Right lobe of liver (tissue), 6 donors: ENCODE data around the gene ATRIP. TPM values are rescaled to one million over a fixed set of nuclear protein-coding genes. Genes with fewer than 3 reads are reported as not detected.

Source experiments
- ATAC-seq, 4 donors: fragments of 200-7000 bp; cut with Tn5 transposase; one replicate each; pipeline ENCODE4 v1.9.1; 2020; ENCODE audit warnings: mild to moderate bottlenecking in 4 of 4, moderate library complexity in 4 of 4
- DNase-seq, 3 donors: peaks; one replicate each; pipeline ENCODE4 v3.0.0-alpha.2; 2020
- H3K27ac ChIP-seq, 3 donors: fragments of 200-600 bp; one replicate each; pipeline ENCODE4 v1.8.0; 2022
- H3K27me3 ChIP-seq, 2 donors: fragments of 200-600 bp; one replicate each; pipeline ENCODE4 v1.8.0; 2022
- H3K36me3 ChIP-seq, 4 donors: fragments of 200-600 bp; sonication (generic) in 1 of 4; one replicate each; pipeline versions ENCODE4 v1.5.1 to v1.8.0; 2017 to 2022; ENCODE audit warnings: control low read depth in 1 of 4
- H3K4me1 ChIP-seq, 4 donors: fragments of 200-600 bp; sonication (generic) in 1 of 4; one replicate each; pipeline versions ENCODE4 v1.5.1 to v1.8.0; 2017 to 2022; ENCODE audit warnings: control low read depth in 1 of 4
- H3K4me3 ChIP-seq, 3 donors: fragments of 200-600 bp; one replicate each; pipeline ENCODE4 v1.8.0; 2022
- H3K9me3 ChIP-seq, 4 donors: fragments of 200-600 bp; sonication (generic) in 1 of 4; one replicate each; pipeline versions ENCODE4 v1.5.1 to v1.8.0; 2017 to 2022; ENCODE audit warnings: control low read depth in 1 of 4
- POLR2A ChIP-seq: fragments of 450-650 bp; IDR thresholded peaks from one replicate; pipeline ENCODE4 v1.6.1; 2017; ENCODE audit warnings: antibody characterized with exemption, mild to moderate bottlenecking
- WGBS: methylation state at CpG from one replicate; pipeline ENCODE4 v1.1.6; 2018; ENCODE audit warnings: low coverage, low lambda C conversion rate; ENCODE audit not compliant: insufficient coverage; ENCODE audit errors: missing lambda C conversion rate; 5-methylcytosine and 5-hydroxymethylcytosine counted together
- intact Hi-C, 2 donors: fragments of 100-400 bp; cut with DNase I; formaldehyde crosslinking; loops; one replicate each; pipeline versions ENCODE4 v1.11.2 to v1.14.1; 2022
- total RNA-seq, 6 experiments: library from RNA; depleted of rRNA in 2 of 6; stranded (reverse); fragments of >200 nt in 2 of 6; fragmentation: NEBNext Ultra II Directional in 3 of 6; extraction: Animal tissue kit (Norgen Biotek cat#: 25700) in 3 of 6; gene quantifications; one replicate each; pipeline versions ENCODE4 v1.1.0 to v1.2.4, GENCODE V29; 2016 to 2023
- TF ChIP-seq, protein P1 (sequence below), 4 donors: fragments of 200-600 bp in 3 of 4; fragments of 450-650 bp in 1 of 4; IDR thresholded peaks; one replicate each; pipeline versions ENCODE4 v1.5.1 to v1.8.0; 2016 to 2022; ENCODE audit warnings: antibody characterized with exemption in 4 of 4, mild to moderate bottlenecking in 2 of 4
- donor health status: DM: no; HTN: yes; CAD: no.
- donor health status: DM: no; HTN: no; CAD: no.
- donor health status: DM: no; HTN: no; CAD: no.
- donor health status: DM: no; HTN: yes; CAD: no.
- donor health status: DM: no; HTN: yes; CAD: no.

Gene ATRIP
- total RNA-seq, 6 experiments from 2014 or later, result 2.4 to 4.5 (median 3.2) TPM

DNA sequence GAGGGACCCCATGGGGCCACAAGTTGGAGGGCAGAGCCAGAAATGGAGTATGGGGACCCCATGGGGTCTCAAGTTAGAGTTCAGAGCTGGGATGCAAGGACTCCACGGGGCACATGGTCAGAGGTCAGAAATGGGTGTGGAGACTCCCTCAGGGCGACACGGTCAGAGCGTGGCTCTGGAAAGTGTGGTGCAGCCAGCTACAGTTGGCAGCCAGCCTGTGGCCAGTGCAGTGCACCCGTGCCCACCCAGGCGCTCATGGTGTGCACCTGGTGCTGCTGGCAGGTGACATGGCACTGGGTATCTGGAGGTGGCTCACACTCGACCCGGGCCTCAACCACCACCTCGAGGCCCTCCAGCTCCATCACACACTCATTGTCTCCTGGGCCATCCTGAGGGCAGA is 27.9 kb upstream of the ATRIP start:
- no peak overlapping the region for H3K4me3 ChIP-seq
- peaks cover 0 to 16% (median under 1%) of the 10 kb centered on the region in 4 donors for H3K4me1 ChIP-seq
- intact Hi-C loops, result no loop called here
- H3K27ac ChIP-seq, result no peak overlapping the region
- H3K27me3 ChIP-seq, result no peaks in the 10 kb centered on the region
- WGBS, result no CpG with 5 or more reads among the region's 9 CpGs
- DNase-seq, result no peak
- no peaks in the 10 kb centered on the region for H3K9me3 ChIP-seq
- no peak for ATAC-seq
- H3K36me3 ChIP-seq, result peaks cover 0 to 59% (median 26%) of the 10 kb centered on the region in 4 donors
- no peak for TF ChIP-seq POLR2A
- TF ChIP-seq, protein P1, sequence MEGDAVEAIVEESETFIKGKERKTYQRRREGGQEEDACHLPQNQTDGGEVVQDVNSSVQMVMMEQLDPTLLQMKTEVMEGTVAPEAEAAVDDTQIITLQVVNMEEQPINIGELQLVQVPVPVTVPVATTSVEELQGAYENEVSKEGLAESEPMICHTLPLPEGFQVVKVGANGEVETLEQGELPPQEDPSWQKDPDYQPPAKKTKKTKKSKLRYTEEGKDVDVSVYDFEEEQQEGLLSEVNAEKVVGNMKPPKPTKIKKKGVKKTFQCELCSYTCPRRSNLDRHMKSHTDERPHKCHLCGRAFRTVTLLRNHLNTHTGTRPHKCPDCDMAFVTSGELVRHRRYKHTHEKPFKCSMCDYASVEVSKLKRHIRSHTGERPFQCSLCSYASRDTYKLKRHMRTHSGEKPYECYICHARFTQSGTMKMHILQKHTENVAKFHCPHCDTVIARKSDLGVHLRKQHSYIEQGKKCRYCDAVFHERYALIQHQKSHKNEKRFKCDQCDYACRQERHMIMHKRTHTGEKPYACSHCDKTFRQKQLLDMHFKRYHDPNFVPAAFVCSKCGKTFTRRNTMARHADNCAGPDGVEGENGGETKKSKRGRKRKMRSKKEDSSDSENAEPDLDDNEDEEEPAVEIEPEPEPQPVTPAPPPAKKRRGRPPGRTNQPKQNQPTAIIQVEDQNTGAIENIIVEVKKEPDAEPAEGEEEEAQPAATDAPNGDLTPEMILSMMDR (IDR thresholded peaks at IDR 0.05), result no peak

DNA sequence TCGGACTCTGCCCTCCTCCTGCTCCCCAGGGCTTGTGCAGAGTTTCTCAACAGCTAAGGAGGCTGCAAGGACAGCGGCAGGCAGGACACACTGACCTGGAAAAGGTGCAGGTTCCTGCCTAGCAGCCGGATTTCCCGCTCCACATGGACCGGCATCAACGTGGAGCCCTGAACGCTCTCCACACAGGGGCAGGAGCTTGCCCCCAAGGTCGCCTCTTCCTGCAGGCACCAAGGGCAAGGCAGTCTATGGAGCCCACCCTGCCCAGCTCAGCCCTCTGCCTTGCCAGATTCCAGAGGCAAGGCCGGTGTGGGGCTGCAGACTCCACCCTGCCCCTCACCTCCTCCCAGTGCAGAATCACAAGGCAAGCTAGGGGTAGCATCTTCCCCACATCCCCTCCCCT is 27.4 kb upstream of the ATRIP start:
- H3K9me3 ChIP-seq, result no peaks in the 10 kb centered on the region
- 60% methylated on average over 1 of the region's 9 CpGs for WGBS
- peaks cover 0 to 21% (median 1%) of the 10 kb centered on the region in 4 donors for H3K4me1 ChIP-seq
- peaks cover 0 to 54% (median 24%) of the 10 kb centered on the region in 4 donors for H3K36me3 ChIP-seq
- ATAC-seq (no peak), DNase-seq (no peak)
- H3K4me3 ChIP-seq, result no peak overlapping the region
- no peaks in the 10 kb centered on the region for H3K27me3 ChIP-seq
- intact Hi-C loops, result no loop called here
- H3K27ac ChIP-seq, result no peak overlapping the region
- TF ChIP-seq, protein P1 (IDR thresholded peaks at IDR 0.05), result no peak
- no peak for TF ChIP-seq POLR2A

DNA sequence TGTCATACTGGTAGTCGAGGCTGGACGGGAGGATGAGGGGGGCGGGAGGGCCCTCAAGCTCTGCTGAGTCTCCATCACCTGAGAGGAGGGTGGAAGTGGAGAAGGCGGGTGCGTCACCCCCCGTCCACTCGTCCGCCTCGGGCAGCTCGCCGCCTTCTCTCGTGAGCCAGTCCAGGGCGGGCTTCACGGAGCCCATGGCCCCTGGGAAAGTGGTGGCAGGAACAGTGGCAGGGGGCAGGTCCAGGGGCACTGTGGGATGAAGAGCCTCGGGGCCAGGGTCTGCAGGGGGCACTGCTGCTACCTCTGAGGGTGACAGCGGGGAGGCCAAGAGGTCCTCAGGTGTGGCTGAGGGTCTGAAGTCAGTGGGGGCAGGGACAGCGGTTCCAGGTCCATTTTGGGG is 26.9 kb upstream of the ATRIP start:
- WGBS, result no CpG with 5 or more reads among the region's 17 CpGs
- DNase-seq (no peak), ATAC-seq (no peak)
- no peak for TF ChIP-seq POLR2A
- TF ChIP-seq, protein P1 (IDR thresholded peaks at IDR 0.05), result no peak
- H3K36me3 ChIP-seq, result peaks cover 0 to 50% (median 24%) of the 10 kb centered on the region in 4 donors
- intact Hi-C loops, result no loop called here
- H3K27ac ChIP-seq, result no peak overlapping the region
- H3K4me3 ChIP-seq, result no peak overlapping the region
- H3K4me1 ChIP-seq, result peaks cover 0 to 23% (median 1%) of the 10 kb centered on the region in 4 donors
- no peaks in the 10 kb centered on the region for H3K27me3 ChIP-seq
- H3K9me3 ChIP-seq, result no peaks in the 10 kb centered on the region

DNA sequence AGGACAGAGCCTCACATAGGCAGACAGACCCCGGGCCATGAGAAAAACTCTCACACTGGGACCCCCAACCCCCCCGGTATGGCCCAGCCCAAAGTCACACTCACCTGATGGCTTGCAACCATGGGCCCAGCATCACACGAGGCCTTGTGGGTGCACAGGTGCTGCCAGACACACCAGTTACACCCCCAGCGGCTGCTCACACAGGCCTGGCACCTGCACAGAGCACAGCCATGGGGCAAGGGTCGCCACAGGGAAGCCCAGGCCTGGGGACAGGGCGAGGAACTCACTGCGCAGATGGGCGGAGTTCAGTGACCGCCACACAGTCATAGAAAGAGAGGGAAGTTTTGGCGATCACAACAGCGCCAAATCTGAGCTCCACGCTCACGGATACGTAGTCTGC is 26.0 kb upstream of the ATRIP start:
- no peak for DNase-seq
- H3K27ac ChIP-seq, result no peak overlapping the region
- whole genome bisulfite sequencing, result 27% methylated on average over 3 of the region's 14 CpGs
- H3K4me1 ChIP-seq, result peaks cover 0 to 31% (median 1%) of the 10 kb centered on the region in 4 donors
- intact Hi-C loops, result no loop called here
- H3K27me3 ChIP-seq, result no peaks in the 10 kb centered on the region
- TF ChIP-seq, protein P1 (IDR thresholded peaks at IDR 0.05), result no peak
- TF ChIP-seq POLR2A, result no peak
- H3K4me3 ChIP-seq, result no peak overlapping the region
- H3K36me3 ChIP-seq, result peaks cover 0 to 40% (median 22%) of the 10 kb centered on the region in 4 donors
- no peaks in the 10 kb centered on the region for H3K9me3 ChIP-seq
- ATAC-seq, result peak in 1 of 4 donors; percentile 17

DNA sequence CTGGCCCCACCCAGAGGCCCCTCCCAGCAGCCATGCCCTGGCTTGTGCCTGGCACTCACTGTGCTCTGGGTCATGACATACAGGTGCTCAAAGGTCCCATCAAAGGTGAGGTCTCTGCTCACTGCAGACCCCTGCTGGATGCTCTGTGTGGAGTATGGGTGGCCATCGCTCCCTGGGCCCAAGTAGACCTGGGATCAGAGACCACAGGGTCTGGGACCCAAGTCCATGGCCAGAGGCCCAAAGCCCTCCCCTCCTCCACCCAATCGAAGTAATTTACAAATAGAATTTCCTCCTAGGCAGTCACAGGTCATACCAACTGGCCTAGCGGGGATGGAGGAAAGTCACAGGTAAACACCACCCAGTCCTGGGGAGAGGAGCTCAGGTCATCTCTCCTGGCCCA is 24.3 kb upstream of the ATRIP start:
- Histone ChIP-seq H3K4me1 (peaks cover 2 to 47% (median 8%) of the 10 kb centered on the region in 4 donors), H3K36me3 (peaks cover 0 to 28% (median 12%) of the 10 kb centered on the region in 4 donors), H3K9me3 (no peaks in the 10 kb centered on the region), H3K27me3 (no peaks in the 10 kb centered on the region), H3K27ac (no peak overlapping the region), H3K4me3 (no peak overlapping the region)
- TF ChIP-seq, protein P1 (IDR thresholded peaks at IDR 0.05), result no peak
- no peak for TF ChIP-seq POLR2A
- peak in 1 of 4 donors; percentile 3 for ATAC-seq
- intact Hi-C loops, result no loop called here
- WGBS, result no CpG with 5 or more reads among the region's 3 CpGs
- DNase-seq, result no peak
